NK-92 (cell line): ENCODE data around the gene TCF7L2.

Experiments used
- DNase-seq: peaks from one replicate; lab custom pipeline; 2025; ENCODE audit not compliant: unreplicated experiment; lab: John Stamatoyannopoulos, UW

The TCF7L2 gene

DNA sequence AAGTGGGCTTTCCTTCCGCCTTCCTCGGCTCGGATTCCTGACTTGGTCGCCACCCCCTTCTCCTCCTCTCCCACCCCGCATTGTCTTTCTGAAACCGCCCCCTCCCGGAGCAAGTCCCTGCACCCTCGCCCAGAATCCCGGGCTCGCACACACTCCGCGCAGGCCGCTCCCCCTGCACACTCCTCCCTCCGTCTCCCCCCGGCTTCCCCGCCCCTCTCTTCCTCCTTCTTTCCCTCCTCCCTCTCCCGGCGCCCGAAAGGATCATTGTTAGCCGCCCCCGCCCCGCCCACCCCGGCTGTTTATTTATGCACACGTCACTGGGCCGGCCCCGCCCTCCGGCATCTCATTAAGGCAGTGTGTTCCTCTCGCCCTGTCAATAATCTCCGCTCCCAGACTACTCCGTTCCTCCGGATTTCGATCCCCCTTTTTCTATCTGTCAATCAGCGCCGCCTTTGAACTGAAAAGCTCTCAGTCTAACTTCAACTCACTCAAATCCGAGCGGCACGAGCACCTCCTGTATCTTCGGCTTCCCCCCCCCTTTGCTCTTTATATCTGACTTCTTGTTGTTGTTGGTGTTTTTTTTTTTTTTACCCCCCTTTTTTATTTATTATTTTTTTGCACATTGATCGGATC lies at the start of gene TCF7L2:
TSS of gene TCF7L2 (plus strand) at position 373 of the 633 bp plus-strand sequence. CDS start 510 bp downstream, outside the sequence.
- DNase-seq: no peak

DNA sequence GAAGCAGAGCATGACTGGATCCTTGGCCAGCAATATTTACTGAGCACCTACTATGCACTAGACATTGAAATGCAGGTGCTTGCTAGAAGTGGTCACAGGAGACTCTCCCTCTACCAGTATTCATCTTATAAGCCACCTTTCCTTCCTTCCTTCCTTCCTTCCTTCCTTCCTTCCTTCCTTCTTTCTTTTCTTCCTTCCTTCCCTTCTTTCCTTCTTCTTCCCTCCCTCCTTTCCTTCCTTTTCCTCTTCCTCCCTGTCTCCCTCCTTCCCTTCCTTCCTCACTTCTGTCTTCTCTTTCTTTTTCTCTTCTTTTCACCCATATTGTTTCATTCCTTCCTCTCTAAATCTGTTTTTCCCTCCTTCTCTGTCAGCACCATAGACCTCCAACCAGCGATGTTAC lies 47.3 kb upstream of the TCF7L2 start:
- no peak for DNase-seq

DNA sequence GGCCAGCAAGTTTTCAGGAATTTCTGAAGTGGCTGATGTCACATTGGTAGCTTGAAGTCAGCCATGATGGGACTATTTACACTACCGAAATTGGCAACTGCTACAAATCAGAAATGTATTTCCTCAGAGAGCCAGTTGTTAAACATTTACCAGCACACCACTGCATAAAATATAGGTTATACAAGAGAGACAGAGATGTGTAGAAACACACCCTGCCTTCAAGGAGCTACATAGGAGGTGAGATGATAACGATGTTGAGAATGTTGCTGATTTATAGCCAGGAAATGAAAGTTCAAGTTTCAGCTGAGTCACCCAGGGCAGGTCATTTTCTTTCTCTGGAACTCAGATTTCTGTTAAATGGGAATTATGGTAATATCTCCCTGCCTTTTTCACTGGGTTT lies 46.0 kb upstream of the TCF7L2 start:
- no peak for DNase-seq

DNA sequence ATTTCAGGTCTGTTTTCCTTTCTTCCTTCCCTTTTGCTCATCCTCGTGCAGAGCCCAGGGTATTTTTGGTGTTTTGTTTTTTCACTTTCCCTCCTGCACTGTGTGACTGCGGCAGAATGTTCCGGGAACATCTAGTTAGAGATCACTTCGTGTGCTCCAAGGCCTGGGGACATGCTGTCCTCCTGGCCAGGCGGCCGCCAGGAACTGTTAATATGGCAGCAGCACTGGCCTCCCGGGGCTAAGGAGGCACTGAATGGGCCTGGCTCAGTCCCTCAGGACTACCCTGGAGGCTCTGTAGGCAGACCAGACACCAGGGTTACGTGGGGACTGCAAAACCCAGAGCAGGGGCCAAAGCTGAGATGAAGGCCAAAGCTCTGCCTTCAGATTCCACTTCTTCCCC lies 43.1 kb upstream of the TCF7L2 start:
- DNase-seq: no peak

DNA sequence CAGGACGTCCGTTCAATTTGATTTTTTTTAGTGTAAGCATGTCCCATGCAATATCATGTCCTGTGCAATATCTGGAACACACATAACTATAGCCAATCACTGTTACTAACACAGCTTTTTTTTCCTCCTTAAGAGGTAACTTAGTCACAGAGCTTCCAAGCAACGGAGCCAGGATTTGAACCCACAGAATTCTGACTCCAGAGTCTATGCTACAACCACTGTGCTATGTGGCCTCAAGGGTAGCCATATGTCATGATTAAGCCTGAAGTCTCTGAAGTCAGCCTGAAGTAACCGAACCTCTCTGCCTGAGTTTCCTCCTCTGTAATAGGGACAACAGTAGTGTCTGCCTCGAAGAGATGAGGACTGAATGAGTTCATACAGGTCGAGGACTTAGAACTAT lies 42.2 kb upstream of the TCF7L2 start:
- no peak for DNase-seq

DNA sequence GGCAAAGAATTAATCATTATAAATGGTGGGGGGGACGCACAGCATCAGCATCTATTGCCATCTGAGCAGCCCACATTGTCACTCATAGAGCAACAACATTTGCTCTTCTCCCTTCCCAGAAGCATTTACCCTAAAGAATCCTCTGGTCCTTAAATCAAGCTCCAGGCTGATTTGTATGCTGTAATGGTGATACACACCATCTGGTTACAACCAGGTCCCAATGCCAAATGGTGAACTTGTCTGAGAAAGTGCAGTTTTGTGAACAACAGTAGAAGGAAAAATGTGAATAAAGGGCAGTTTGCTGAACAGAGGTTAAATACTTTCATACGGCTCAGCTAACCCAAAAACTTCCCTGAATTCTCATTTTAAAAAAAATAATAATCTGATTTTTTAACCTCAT lies 38.8 kb upstream of the TCF7L2 start:
- DNase-seq: no peak

DNA sequence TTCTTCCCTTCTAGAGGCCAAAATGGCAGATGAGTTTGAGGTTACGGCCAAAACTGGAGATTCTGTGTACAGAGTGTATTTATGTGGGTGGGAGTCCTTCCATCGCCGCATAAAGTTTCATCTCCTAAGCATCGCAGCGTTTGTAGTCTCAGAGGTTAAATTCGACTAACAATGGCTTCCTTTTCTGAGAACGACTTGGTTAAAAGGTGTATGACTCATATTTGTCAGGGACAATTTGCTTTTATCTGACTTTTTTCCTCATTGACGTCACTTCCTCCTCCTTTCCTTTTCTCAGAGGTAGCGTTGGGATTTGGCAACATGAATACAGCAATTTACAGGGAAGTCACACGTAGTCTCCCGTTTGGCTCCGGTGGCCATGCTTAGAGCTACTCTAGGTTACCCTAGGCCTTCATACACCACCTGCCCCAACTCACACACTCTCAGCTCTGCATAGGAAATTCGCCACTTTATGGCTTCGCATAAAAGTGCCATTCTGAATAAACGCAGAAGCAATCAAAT lies 37.6 kb upstream of the TCF7L2 start:
- DNase-seq: no peak

DNA sequence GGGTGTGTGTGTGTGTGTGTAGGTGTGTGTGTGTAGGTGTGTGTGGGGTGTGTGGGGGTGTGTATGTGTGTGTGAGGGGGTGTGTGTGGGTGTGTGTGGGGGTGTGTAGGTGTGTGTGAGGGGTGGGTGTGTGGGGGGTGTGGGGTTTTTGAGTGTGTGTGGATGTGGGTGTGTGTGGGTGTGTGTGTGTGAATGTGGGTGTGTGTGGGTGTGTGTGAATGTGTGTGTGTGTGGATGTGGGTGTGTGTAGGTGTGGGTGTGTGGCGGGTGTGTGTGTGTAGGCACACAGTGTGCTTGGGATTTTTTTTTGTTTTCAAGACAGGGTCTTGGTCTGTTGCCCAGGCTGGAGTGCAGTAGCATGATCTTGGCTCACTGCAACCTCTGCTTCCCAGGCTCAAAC lies 36.8 kb upstream of the TCF7L2 start:
- no peak for DNase-seq

DNA sequence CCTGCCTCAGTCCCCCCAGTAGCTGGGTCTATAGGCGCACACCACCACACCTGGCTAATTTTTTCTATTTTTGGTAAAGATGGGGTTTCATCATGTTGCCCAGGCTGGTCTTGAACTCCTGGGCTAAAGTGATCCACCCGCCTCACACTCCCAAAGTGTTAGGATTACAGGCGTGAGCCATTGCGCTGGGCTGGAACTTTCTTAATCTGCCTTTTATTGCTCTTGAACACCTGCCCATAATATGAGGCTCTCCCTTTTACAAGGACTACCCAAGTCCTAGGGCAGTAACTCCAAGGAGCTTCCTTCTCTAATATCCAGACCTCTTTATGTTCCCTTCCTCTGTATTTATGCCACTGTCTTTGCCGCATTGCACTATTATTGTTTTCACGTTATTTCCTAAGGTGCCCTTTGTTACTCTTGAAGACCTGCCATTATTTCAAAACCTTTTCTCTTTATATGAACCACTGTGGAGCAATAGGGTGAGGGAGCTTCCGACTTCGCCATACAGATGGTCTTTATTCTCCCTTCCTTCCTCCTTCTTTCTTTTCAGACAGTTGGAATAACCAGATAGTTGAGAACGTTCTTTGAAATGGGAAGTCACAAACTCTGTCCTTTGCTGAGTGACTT lies 36.3 kb upstream of the TCF7L2 start:
- DNase-seq: no peak

DNA sequence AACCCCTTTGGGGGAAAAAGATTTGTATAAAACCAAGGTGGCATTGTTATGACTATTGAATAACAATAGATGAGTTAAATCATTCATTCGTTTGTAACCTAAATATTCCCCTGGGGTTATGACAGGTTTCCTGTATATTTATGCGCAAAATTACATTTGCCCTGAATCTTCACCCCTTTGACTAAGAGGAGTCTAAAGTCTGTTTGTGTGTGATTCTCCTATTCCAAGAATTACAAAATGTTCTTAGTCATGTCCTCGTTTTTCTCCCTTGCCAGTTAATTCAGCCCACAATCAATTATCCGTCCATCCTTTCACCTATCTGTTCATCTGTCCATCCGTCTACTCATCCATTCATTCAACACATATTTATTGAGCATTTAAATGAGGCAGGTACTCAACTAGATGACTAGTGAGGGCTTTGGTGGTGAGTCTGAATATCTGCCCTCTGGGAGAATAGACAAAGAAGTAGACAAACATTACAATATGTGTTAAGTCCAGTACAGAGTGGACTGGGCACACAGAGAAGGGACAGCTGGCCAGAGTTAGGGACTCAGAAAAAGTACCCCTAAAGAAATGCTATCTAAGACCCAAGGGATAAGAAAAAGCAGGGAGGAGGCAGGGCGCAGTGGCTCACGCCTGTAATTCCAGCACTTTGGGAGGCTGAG lies 35.6 kb upstream of the TCF7L2 start:
- no peak for DNase-seq

DNA sequence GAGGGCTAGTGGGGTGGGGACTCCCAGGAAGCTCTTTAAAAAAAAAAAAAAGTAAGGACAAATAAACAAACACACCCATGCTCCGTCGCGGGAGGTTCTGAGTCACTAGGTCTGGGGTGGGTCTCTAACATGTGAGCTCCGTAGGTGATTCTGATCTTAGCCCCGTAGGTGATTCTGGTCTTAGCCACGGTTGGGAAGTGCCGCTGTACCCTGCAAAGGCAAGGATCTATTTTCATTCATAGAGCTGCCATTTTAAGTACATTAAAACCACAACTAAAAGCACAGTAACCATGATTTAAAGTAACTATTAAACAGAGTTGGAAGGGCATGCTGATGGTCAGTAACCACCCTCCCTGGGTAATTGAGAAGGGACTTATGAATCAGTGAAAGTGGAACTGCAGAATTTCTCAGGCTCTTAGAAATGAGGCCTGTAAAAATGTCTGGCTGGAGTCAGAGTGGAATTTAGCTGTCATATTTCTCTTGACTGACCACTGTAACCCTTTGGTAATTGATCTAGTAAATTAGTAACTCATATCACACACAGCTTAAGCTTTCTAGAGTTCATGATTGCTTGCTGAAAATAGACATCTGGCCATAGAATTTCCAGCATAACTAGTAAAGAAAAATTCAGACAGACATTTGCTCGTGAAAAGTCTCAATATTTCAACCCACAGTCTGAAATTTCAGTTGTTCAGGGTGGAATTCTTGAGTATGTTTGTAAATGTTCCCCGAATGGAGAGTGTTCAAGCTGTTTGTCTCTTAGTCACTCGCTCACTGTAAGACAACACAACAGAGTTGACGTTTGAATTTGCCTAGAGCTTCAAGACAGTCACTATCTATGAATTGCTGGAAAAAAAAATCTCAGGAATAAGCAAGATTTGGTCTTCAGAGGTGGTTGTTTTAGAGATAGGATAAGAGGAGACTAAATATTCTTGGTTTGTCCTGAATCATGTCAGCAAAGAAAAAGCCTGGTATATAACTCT lies 34.2 kb upstream of the TCF7L2 start:
- DNase-seq: no peak

DNA sequence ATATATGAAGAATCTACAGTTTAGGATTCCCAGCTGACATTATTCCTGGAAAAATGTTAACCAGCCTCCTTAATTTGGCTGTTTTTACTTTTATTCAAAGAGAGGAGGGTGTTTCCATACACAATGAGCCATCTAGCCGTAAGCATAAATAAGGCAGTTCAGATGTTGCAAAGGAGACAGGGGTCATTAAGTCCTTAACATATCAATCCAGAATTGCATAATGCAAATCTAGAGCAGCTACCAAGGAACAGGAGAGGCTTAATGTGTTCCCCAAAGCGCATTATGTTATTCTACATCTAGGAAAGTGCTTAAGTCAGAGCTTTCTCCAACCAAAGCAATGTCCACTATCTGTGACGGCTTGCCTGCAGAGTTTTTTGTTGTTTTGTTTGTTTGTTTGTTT lies 32.4 kb upstream of the TCF7L2 start:
- no peak for DNase-seq

DNA sequence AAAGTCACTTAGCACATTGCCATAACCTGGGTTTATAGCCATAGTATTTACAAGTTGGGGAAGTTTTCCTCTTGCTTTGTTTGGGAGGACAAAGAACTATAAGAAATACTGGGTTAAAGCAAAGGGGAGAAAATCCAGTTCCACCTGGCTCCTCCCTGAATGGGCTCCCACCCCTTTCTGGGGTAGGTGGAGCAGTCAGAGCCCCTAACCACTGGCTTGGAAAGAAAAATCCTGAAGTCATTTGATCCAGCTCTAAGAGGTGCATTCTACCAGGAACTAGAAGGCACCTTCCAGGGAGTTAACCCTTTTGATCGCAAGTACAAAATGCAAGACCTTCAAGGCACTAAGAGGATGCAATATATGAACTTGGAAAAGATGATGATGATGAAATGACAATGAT lies 31.3 kb upstream of the TCF7L2 start:
- no peak for DNase-seq

DNA sequence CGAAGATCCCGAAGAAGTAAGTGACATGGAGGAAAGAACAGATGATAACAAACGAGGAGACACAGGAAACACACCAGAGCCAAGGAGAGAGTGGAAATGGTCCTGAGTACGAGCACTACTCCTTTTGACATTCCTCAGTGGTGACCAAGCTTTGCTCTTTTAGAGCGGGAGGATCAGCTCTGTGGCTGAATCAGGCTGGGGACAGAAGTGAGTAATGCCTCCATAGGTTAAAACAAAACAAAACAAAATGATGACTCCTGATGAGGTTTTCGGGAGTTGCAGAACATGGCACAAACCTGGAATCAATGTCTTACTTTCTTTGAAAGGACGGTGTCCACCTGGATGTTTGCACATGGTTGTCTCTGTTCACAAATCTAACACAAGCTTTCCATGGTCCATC lies 30.3 kb upstream of the TCF7L2 start:
- no peak for DNase-seq

DNA sequence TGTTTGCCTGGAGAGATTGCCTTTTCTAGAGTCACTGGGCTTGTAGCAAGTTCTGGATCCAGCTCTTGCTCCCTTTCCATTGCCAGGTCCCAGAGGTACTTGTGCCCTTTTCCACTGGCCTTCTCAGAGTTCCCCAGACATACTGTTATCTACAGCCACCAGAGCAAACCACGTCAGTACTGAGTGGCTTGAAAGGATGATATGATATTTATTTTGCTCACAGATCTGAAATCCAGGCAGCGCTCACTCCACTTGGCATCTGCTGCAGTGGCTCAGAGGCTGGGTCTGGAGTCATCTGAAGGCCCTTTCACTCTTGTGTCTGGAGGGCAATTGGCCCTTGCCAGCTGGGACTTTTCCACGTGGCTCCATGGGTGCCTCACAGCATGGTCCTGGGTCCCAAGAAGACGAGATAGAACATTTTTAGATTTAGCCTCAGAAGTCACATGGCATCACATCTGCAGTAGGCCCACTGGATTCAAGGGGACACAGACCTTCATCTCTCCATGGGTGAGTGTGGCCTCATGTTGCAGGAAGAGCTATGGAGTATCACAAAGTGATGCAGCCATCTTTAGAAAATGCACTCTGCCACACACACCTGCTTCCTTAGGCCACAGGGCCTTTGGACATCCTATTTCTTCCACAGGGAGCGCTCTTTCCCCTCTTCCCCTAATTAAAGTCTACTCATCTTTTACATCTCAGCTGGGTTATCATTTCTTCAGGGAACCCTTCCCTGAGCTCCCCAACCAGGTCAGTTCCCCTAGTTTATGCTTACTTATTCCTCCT lies 22.9 kb upstream of the TCF7L2 start:
- no peak for DNase-seq

DNA sequence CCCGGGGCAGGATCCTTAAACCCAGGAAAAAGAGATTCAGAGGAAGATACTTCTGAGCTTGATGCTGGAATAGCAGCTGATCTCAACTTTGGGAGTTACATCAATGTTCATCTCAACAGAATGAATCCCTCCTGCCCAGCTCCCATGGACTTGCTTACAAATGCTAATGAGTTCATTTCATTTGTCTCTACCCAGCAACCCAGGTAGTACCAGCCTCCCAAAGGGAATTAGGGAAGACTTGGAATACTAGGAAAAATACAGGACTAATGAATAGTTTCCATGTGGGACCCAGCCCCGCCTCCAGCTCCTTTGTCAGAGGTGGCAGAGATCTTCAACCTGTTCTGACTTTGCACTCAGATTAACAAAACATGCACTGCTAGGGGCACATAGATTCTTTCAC lies 22.1 kb upstream of the TCF7L2 start:
- DNase-seq: no peak

DNA sequence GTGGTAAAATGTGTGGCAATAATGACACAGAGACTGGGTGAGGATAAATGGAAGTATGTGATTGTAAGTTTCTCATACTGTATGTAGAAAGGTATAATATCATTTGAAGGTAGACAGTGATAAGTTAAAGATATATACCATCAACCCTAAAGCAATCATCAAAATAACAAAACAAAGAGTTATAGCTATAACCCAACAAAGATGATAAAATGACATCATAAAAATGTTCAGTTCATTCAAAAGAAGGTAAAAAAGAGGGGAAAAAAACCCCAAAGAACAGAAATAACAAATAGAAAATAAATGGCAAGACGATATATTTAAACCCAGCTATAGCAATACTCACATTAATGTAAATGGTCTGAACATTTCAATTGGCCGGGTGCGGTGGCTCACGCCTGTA lies 17.4 kb upstream of the TCF7L2 start:
- no peak for DNase-seq

DNA sequence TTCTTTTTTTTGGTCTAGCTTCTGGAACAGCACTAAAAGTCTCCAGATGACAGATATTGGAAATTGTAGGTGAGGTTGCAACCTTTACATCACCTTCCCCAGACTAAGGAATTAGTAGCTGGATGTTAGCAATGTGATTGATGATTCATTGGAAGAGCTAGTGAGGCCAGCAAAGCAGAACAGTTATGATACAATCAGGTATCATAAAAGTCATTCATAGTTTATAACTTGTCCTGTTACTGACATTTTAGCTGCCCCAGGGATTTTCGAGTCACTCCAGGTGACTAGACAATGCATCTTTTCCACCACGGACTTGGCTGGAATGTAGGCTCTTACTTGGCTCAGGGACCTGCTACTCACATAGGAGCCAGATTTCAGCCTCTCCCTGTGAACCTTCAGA lies 15.9 kb upstream of the TCF7L2 start:
- DNase-seq: no peak

DNA sequence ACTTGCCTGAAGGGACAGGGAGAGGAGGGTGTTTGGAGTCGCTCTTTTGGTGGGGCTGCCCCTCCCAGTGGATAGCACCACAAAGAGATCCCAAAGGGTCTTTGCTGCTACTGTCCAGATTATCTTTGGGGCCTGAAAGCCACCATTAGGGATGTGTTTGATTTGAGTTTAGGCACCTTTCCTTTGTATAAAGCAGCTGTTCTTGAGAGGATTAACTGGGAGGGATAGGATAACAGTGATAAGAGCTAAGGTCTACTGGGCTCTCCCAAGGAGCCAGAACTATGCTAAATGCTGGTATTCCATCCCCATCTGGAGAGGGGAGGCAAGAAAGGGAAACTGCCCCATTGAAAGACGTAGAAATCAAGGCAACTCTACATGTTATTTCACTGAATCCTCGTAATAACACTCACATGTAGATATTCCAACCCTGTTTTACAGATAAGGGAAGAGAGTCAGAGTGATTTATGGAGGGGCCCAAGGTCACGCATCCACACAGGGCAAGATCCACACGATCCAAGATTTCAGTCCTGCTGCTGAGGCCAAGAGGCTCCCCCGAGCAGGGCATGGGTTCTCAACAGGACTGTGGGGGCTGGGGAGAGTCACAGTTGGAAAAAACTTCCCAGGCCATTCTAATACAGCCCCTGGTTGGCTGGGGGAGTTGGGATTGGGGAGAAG lies 11.1 kb upstream of the TCF7L2 start:
- no peak for DNase-seq

DNA sequence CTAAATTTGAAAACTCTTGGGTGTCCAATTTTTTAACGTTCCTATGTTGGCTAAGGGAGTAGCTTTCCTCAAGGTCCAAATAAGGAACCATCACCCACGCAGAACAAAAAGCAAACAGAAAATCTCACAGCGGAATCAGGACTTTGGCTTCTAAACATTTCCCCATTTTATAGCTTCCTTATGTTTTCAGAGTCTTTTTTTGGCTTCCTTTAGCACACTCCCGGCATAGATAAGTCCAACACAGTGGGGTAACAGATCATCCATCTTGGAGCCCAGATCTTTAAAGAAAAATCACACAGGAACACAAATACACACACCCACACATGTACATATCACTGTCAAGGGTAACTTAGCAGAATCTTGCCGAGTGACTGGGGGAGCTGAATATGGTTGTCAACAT lies 4.2 kb upstream of the TCF7L2 start:
- no peak for DNase-seq
